HT1080 (cell line): Measurements from ENCODE around the gene TMEM109. TPM values are rescaled to one million over a fixed set of nuclear protein-coding genes. Genes with fewer than 3 reads are reported as not detected.

Experiments used
- DNase-seq: peaks from one replicate; pipeline ENCODE4 v3.0.0-alpha.2; 2015; ENCODE audit warnings: low read depth
- polyA plus RNA-seq, 2 experiments: library from polyadenylated mRNA; depleted of rRNA; stranded (reverse); fragments of >200 nt; gene quantifications; 2 replicates each; pipeline ENCODE4 v1.2.3, GENCODE V29; 2015
- total RNA-seq: library from RNA; depleted of rRNA; stranded (reverse); fragments of >200 nt; shearing (Covaris generic); gene quantifications from 2 replicates; pipeline ENCODE4 v1.2.3, GENCODE V29; 2014; rRNA removed

Gene TMEM109
- 88.3 and 146 TPM in 2 replicates for total RNA-seq
- polyA plus RNA-seq (2015; cell fraction: cytosol; rRNA removed), result 98.8 and 114 TPM in 2 replicates
- 78.7 and 80.9 TPM in 2 replicates for polyA plus RNA-seq (2015; cell fraction: nucleus; rRNA removed)

GRCh38 chr11:60913793-60914632 lies at the start of gene TMEM109:
Gene TMEM109, plus strand, starts transcription at chr11:60914158. Its CDS starts 5,536 bp downstream, at chr11:60919694.
- DNase-seq, result peak; percentile 92

GRCh38 chr11:60864856-60865513 lies 49.0 kb upstream of the TMEM109 start:
- no peak for DNase-seq

- DNase-seq, result no peak
These were observed 46.8 kb upstream of the TMEM109 start, which contains the start of gene ZP1 for GRCh38 chr11:60866911-60867870. Gene ZP1, plus strand, starts transcription at chr11:60867542. Its CDS starts 20 bp downstream, at chr11:60867562.

GRCh38 chr11:60867871-60868681 lies 45.9 kb upstream of the TMEM109 start:
- DNase-seq, result no peak

- no peak for DNase-seq
These were observed 45.1 kb upstream of the TMEM109 start for GRCh38 chr11:60868682-60869450.

- no peak for DNase-seq
These were observed 44.5 kb upstream of the TMEM109 start for GRCh38 chr11:60869451-60869825.

GRCh38 chr11:60870276-60870675 lies 43.7 kb upstream of the TMEM109 start:
- no peak for DNase-seq

- no peak for DNase-seq
These were observed 43.1 kb upstream of the TMEM109 start for GRCh38 chr11:60870733-60871377.

GRCh38 chr11:60871378-60872061 lies 42.4 kb upstream of the TMEM109 start:
- DNase-seq, result no peak

GRCh38 chr11:60872124-60872960 lies 41.6 kb upstream of the TMEM109 start:
- peak; percentile 58 for DNase-seq

- peak; percentile 95 for DNase-seq
These were observed 40.9 kb upstream of the TMEM109 start for GRCh38 chr11:60872961-60873524.

GRCh38 chr11:60873533-60873932 lies 40.4 kb upstream of the TMEM109 start:
- DNase-seq, result no peak

GRCh38 chr11:60874421-60875365 lies 39.3 kb upstream of the TMEM109 start:
- no peak for DNase-seq

- no peak for DNase-seq
These were observed 38.4 kb upstream of the TMEM109 start for GRCh38 chr11:60875366-60876167.

GRCh38 chr11:60876168-60876485 lies 37.8 kb upstream of the TMEM109 start:
- no peak for DNase-seq
